HG03460 (cell line): ENCODE measurements around the gene AKR1C8.
"Not testable (repeated sequence)": the region's sequence is repeated elsewhere in the genome, so short reads cannot be mapped to it uniquely, and the experiment has no call there.

ENCODE experiments used
- ATAC-seq: cut with Tn5 transposase; IDR thresholded peaks from one replicate; pipeline ENCODE4 v1.9.1; 2021; ENCODE audit not compliant: unreplicated experiment

AKR1C8 gene

DNA sequence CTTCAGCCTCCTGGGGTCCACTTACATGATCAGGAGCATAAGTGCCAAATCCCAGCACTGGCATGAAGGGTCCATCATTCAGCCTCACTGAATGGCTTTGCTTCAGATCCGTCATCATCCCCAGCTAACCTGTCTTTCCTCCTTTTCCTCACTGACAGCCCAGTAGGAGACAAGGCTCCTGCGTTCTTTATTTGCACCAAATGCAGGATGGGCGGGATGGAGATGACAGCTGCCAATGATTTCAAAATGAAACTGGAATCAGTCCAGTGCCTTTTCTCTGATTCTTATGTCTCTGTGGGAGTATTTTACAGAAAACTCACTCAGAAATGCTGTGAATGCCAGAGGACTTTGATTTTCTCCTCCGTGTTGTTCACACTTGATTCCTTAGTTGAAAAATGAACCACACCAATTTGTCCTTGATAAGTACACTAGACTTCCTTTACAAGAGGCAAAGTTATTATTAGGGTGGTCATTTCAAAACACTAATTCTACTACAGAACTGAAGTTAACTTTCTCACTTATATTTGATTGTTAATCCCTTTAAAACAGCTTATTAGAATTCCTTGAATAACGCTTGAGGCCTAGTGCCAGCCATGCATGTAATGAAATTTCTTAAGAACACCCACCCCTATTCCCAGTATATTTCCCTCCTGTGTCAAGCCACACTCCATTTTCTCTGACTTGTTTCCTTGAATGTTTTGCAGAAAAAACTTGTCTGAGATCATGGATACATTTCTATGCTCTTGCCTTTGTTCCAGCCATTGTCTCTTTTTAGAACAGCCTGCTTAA is at the start of gene AKR1C8:
Gene AKR1C8 (minus strand): TSS at position 164 of the 789 bp plus-strand sequence. CDS start 46 bp downstream, at position 118.
- ATAC-seq, result no peak

DNA sequence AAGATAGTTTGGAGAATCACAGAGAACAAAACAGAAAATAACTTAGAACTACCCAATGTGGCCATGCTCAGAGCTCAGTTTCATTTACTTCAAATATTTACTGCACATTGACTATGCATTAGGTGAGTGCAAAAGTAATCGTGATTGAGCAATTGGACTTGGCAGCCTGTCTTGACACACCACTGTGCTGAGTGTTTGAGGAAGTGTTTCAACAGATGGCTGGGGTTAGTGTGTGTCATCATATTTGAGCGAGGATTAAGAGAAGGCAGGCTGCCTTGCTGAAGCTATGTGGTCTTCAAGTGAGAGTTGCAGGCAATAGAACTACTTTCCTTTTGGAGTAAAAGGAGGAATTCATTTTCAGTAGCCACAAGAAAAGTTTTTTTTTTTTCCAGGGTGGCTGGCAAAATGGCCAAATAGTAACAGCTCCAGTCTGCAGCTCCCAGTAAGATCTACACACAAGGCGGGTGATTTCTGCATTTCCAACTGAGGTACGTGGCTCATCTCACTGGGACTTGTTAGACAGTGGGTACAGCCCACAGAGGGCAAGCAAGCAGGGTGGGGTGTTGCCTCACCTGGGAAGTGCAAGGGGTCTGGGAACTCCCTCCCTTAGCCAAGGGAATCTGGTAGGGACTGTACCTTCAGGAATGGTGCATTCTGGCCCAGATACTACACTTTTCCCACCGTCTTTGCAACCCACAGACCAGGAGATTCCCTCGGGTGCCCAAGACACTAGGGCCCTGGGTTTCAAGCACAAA is 49.3 kb upstream of the AKR1C8 start:
- ATAC-seq, result no peak

DNA sequence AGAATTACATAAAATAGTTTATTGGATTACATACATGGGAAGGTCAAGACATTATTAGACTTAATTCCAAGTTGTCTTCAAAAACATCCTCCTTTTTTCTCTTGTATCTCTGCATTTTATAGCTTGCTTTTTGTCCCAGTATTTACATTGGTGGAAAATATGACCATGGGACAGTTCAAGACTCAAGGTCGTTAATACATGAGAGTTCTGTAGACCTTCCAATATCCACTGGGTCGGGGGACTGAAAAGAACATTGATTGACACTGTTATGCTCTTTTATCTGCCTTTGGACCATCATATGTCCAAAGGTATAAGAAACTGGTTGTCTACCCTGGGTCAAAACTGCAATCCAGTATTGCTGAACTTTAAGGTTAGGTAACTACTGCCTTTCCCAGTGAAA is 48.4 kb upstream of the AKR1C8 start:
- ATAC-seq, result no peak

DNA sequence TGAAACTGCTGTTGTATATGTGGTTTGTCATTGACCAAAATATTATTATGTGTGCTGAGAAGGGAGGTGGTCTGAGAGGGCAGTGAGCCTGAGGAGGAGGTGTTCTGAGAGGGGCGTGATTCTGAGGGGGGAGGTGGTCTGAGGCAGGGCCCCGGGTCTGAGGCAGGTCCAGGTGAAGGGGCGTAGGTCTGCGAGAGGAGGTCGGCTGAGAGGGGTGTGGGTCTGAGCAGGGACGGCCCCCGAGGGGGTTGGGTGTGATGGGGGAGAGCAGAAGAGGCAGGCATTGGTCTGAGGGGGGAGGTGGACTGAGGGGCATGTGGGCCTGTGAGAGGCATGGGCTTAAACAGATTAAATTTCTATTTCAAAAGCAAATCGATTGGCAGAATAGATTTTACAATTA is 44.1 kb upstream of the AKR1C8 start:
- ATAC-seq, result no peak

DNA sequence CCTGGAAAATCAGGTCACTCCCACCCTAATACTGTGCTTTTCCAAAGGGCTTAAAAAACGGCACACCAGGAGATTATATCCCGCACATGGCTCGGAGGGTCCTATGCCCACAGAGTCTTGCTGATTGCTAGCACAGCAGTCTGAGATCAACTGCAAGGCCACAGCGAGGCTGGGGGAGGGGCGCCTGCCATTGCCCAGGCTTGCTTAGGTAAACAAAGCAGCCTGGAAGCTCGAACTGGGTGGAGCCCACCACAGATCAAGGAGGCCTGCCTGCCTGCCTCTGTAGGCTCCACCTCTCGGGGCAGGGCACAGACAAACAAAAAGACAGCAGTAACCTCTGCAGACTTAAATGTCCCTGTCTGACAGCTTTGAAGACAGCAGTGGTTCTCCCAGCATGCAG is 38.0 kb upstream of the AKR1C8 start:
- ATAC-seq, result not testable (repeated sequence)

DNA sequence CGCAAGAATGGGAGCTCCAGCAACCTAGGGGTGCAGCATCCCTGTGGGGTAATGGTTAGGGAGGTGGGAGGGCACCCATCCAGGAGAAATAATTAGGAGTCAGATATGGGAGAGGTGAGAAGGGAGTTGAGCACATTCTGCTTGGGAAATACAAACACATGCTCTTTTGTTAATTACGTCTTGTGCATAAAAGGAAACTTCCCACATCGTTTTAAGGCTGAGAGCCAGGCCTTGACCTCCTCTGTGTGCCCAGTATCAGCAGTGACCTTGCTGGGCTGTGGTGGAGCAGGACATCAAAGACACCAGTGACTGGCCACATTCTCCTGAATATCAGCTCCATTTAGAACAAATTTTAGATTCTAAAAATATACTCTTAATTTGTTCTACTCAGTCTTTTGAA is 34.3 kb upstream of the AKR1C8 start:
- no peak for ATAC-seq

DNA sequence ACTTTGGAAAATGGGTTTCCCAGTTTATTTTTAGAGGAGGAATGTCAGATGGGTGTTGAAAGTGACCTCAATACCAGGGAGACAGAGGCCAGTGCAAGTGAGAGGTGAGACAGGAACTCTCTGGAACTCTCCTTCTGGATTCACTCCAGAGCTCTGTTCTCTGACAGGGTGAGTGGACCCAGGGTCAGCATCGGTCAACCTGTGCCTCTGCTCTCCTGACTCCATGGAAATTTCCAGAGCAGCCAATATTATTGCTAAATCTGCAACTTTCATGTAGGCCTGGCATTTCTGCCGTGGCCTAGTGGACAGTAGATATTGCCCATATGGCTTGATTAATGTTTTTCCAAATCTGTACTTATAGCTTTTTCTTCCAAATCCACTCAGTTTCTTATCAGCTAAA is 31.9 kb upstream of the AKR1C8 start:
- ATAC-seq, result no peak

DNA sequence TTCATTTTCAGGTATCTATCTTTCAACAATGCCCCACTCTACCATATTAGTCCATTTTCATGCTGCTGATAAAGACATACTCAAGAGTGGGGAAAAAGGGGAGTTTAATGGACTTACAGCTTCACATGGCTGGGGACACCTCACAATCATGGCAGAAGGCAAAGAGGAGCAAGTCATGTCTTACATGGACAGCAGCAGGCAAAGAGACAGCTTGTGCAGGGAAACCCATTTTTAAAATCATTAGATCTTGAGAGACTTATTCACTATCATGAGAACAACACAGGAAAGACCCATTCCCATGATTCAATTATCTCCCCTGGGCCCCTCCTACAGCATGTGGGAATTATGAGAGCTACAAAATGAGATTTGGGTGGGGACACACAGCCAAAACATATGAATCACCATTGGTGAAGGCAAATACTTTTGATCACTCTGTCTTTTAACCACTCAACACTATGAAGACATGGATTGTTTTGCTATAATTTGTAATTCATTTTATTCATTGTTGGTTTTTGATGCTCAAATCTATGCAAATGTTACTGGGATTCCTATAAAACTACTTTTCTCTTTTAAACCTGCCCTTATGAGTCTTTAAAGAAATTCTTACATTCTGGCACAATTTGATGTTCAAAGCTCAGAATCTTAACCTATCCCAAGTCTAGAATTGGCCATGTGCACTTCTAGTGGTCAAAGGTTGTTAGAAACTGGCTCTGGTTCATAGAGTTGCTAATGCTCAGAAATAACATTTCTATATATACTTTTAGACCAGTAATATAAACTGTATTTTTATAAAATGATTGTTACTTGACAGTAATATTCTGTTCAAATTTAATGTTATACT is 27.0 kb upstream of the AKR1C8 start:
- no peak for ATAC-seq

DNA sequence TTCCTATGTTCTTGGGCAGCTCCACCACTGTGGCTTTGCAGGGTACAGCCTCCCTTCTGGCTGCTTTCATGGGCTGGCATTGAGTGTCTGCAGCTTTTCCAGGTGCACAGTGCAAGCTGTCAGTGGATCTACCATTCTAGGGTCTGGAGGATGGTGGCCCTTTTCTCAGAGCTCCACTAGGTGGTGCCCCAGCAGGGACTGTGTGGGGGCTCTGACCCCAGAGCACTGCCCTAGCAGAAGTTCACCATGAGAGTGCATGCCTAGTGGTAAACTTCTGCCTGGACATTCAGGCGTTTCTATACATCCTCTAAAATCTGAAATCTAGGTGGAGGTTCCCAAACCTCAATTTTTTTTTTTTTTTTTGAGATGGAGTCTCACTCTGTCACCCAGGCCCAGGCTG is 25.3 kb upstream of the AKR1C8 start:
- ATAC-seq, result not testable (repeated sequence)

DNA sequence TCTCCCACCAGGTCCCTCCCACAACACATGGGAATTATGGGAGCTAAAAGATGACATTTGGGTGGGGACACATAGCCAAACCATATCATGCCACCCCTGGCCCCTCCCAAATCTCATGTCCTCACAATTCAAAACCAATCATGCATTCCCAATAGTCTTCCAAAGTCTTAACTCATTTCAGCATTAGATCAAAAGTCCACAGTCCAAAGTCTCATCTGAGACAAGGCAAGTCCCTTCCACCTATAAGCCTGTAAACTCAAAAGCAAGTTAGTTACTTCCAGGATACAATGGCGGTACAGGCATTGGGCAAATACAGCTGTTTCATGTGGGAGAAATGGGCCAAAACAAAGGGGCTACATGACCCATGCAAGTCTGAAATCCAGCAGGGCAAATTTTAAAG is 24.8 kb upstream of the AKR1C8 start:
- not testable (repeated sequence) for ATAC-seq

DNA sequence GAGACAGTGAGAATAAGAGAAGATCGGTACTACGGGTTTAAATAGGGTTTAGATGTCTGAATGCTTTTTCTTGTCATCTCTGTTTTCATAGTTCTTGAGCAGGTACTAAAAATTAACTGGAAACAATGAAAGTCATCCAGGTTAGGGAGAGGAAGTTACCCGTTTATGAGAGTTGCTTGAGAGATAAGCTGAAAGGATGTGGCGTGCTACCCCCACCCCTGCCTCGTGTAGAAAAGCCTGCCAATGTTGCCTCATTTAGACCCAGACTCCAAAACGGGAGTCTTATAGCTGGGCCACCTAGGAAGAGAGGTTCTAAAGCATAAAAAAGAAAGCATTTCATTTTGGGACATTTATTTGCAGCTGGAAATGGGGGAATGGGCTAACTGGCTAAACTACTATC is 21.8 kb upstream of the AKR1C8 start:
- no peak for ATAC-seq

DNA sequence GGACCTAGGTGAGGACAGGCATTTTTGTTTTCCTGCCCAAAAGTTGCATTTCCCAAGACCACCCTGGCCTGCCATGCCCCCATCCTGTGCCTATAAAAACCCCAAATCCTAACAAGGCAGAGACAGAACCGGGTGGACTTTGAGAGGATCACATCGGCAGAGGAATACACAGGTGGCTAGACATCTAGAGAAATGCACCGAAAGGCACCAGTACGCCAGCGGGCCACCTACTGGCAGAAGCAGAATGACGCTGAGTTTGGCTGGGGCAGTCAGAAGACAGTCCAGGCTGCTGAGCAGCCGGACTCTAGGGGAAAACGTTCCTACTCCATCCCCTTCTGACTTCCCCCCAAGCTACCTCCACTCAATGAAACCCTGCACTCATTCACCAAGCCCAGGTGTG is 14.4 kb upstream of the AKR1C8 start:
- no peak for ATAC-seq

DNA sequence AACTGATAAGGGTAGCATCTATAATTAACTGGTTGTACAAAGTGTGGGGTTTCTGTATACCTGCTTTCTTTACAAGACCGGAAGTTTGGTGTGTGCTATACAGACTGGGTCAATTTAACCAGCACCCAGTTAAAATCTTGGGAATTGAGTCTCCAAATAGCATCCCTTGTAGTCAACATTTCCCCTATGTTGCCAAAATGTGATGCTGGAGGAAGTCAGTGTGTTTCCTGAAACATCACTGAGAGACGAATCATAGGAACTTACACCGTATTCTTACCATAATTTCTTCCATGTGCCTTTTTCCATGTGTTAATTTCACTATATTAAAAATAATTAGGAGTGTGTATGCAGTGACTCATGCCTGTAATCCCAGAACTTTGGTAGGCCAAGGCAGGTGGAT is 13.4 kb upstream of the AKR1C8 start:
- no peak for ATAC-seq

DNA sequence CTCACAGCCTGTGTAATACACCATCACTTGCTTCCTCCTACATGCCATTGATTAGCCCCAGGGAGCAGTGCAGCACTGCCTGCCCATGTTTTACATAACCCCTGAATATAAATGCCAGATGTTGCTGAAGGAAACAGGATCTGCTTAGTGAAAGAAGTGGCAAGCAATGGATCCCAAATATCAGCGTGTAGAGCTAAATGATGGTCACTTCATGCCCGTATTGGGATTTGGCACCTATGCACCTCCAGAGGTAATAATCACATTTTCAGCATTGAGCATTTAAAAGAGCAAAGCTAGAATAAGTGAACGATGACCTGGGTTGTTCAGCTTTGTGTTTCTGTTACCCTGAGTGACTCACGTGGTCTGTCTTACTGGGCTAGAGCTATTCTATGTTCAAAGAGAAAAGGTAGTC is 11.8 kb upstream of the AKR1C8 start, which contains the start of gene AKR1C4:
Gene AKR1C4 (plus strand): TSS at position 136 of the 412 bp plus-strand sequence. CDS start 31 bp downstream, at position 167.
- no peak for ATAC-seq

DNA sequence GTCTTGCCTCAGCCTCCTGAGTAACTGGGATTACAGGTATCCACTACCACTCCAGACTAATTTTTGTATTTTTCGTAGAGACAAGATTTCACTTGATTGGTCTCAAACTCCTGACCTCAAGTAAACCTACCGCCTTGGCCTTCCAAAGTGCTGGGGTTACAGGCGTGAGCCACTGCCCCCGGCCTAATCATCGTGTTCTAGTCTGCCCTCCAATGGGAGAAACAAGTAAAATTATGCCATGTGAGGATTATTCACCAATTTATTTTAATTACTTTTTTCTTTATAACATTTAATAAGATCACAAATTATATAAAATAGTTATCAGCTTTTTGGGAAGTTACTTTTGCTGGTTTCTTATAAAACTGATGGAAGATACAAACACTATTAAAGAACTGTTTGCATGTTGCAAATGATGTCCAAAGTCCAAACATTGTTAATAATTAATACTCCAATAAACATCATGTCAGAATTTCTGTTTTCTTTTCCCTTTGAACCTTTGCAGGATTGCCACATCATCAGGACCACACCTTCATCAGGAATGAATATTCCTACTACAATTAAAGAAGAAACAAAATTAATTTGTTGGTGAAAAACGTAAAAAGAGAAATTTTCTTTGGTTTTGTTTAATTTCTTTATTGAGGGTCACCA is 10.9 kb upstream of the AKR1C8 start:
- ATAC-seq, result no peak

DNA sequence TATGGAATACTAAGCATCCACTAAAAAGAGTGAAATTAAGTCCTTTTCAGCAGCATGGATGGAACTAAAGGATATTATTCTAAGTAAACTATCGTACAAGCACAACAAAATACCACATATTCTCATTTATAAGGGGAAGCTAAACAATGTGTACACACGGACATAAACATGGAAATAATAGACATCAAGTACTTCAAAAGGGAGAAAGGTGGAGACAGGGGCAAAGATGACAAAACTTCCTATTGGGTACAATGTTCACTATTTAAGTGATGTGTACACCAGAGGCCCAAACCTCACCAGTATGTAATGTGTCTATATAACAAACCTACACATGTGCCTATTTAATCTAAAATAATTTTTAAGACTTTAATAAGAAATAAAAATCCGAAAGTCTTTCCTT is 9.5 kb upstream of the AKR1C8 start:
- ATAC-seq, result no peak

DNA sequence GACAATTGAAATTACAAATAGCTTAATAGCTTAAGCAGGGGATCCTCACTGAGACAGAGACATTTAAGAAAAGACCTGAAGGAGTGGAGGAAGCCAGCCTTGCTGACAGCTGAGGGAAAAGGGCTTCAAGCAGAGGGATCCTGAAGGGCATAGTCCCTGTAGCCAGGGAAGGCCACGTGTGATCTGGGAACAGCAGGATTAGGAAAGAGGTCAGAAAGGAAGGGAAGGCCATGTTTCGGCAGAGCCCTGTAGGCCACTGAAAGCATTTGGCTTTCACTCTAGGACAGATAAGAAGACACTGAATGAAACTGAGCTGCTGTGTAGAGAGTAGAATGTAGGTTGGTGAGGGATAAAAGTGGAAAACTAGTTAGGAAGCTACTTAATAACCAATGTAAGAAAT is 3.4 kb upstream of the AKR1C8 start:
- no peak for ATAC-seq

DNA sequence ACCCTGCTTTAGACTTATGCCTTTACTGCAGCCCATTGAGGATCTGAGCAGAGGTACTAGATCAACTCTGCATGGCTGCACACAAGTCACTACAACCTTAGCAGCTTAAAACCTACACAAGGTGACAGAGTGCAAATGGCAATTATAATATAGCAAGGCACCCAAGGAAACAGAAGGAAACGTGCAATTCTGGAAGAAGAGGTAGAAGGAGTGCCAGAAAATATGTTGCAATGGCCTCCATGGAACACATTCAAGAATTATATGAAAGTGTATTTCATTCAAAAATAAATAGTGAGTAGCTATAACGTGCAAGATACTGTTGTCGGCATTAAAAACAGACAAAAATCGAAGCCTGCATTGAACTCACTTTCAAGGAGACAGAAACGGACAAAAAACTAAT is 2.9 kb upstream of the AKR1C8 start:
- ATAC-seq, result no peak

DNA sequence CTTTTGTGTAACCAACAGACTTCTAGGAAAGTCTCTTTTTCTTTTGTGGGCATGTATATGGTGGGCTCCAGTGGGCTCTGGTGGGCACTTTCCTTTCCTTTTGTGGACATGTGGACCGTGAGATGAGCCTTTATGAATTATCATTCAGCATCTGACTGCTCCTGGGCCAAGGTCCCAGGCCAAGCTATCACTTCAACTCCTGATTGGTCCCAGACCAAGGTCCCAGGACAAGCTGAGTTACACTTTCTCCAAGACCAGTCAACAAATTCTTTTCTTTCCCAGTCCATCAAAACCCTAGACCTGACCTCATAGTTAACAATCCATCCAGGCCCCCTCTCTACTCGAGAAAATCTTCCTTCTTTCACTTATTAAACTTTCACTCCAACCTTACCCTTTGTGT is 1.0 kb downstream of the AKR1C8 start:
- no peak for ATAC-seq

DNA sequence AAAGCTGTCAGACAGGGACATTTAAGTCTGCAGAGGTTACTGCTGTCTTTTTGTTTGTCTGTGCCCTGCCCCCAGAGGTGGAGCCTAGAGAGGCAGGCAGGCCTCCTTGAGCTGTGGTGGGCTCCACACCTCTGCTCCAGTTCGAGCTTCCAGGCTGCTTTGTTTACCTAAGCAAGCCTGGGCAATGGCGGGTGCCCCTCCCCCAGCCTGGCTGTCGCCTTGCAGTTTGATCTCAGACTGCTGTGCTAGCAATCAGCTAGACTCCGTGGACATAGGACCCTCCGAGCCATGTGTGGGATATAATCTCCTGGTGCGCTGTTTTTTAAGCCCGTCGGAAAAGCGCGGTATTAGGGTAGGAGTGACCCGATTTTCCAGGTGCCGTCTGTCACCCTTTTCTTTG is 4.4 kb downstream of the AKR1C8 start:
- not testable (repeated sequence) for ATAC-seq

DNA sequence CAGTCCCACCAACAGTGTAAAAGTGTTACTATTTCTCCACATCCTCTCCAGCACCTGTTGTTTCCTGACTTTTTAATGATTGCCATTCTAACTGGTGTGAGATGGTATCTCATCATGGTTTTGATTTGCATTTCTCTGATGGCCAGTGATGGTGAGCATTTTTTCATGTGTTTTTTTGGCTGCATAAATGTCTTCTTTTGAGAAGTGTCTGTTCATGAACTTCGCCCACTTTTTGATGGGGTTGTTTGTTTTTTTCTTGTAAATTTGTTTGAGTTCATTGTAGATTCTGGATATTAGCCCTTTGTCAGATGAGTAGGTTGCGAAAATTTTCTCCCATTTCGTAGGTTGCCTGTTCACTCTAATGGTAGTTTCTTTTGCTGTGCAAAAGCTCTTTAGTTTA is 9.4 kb downstream of the AKR1C8 start:
- not testable (repeated sequence) for ATAC-seq
